ENCODE measurements around the gene HBG1.
A peak's percentile ranks its signal among the peaks of the same experiment; 100 is the strongest.

The HBG1 gene

DNA sequence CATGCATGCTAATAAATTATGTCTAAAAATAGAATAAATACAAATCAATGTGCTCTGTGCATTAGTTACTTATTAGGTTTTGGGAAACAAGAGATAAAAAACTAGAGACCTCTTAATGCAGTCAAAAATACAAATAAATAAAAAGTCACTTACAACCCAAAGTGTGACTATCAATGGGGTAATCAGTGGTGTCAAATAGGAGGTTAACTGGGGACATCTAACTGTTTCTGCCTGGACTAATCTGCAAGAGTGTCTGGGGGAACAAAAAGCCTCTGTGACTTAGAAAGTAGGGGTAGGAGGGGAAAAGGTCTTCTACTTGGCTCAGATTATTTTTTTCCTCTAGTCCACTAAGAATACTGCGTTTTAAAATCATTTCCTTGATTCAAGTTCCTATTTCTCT, 22.0 kb downstream of the HBG1 start:
- Histone ChIP-seq H4K91ac (ENCODE audit: low read depth, low read length) (no peak overlapping the region), H3K27ac (ENCODE audit: low read depth, low read length) (no peak overlapping the region), H3K79me2 (ENCODE audit: control insufficient read depth, insufficient read depth, low read length, poor library complexity) (no peaks in the 10 kb centered on the region), H3K4me3 (ENCODE audit: low read depth, low read length) (no peak overlapping the region), H3K14ac (ENCODE audit: low read length) (no peak overlapping the region), H2BK12ac (ENCODE audit: low read length) (no peak overlapping the region), H3K23ac (ENCODE audit: low read length) (no peak overlapping the region), H4K12ac (ENCODE audit: low read depth, low read length) (no peak overlapping the region), H3K9ac (ENCODE audit: low read length) (no peak overlapping the region), H3K36me3 (ENCODE audit: control insufficient read depth in 1 of 2, insufficient read depth in 2 of 2, low read length in 2 of 2) (no peaks in the 10 kb centered on the region), H3K4ac (ENCODE audit: low read depth, low read length) (no peak overlapping the region), H3K79me1 (ENCODE audit: low read length) (no peaks in the 10 kb centered on the region), H4K8ac (ENCODE audit: low read depth, low read length) (no peak overlapping the region), H3K27me3 (ENCODE audit: insufficient read depth, low read length) (no peaks in the 10 kb centered on the region), H2BK120ac (ENCODE audit: insufficient read depth, low read length, poor library complexity) (no peak overlapping the region), H2BK5ac (ENCODE audit: low read depth, low read length, poor library complexity) (no peak overlapping the region), H3K18ac (ENCODE audit: low read length) (no peak overlapping the region), H2AFZ (ENCODE audit: insufficient read depth, low read length, poor library complexity) (no peak overlapping the region), H3K4me1 (ENCODE audit: control insufficient read depth in 1 of 2, insufficient read depth in 2 of 2, low read length in 2 of 2) (no peaks in the 10 kb centered on the region), H3K4me2 (ENCODE audit: low read length) (no peak overlapping the region), H2AK5ac (ENCODE audit: low read length) (no peak overlapping the region), H3K9me3 (ENCODE audit: insufficient read depth, low read depth, low read length) (no peaks in the 10 kb centered on the region)
- no CpG with 5 or more reads among the region's 1 CpG for WGBS (ENCODE audit: extremely low coverage, insufficient coverage, insufficient read length)
- no peak for DNase-seq

DNA sequence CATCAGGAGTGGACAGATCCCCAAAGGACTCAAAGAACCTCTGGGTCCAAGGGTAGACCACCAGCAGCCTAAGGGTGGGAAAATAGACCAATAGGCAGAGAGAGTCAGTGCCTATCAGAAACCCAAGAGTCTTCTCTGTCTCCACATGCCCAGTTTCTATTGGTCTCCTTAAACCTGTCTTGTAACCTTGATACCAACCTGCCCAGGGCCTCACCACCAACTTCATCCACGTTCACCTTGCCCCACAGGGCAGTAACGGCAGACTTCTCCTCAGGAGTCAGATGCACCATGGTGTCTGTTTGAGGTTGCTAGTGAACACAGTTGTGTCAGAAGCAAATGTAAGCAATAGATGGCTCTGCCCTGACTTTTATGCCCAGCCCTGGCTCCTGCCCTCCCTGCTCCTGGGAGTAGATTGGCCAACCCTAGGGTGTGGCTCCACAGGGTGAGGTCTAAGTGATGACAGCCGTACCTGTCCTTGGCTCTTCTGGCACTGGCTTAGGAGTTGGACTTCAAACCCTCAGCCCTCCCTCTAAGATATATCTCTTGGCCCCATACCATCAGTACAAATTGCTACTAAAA, 22.8 kb downstream of the HBG1 start, which contains the start of gene HBB:
HBB (minus strand) TSS at position 340 of the 579 bp plus-strand sequence; CDS start at position 290, 50 bp downstream.
- Histone ChIP-seq H3K27ac (ENCODE audit: low read depth, low read length) (no peak within 1 kb of the TSS), H2AK5ac (ENCODE audit: low read length) (no peak within 1 kb of the TSS), H3K27me3 (ENCODE audit: insufficient read depth, low read length) (no peaks in the 10 kb centered on the region), H3K4me1 (ENCODE audit: control insufficient read depth in 1 of 2, insufficient read depth in 2 of 2, low read length in 2 of 2) (no peaks in the 10 kb centered on the region), H3K79me2 (ENCODE audit: control insufficient read depth, insufficient read depth, low read length, poor library complexity) (no peaks in the 10 kb centered on the region), H2AFZ (ENCODE audit: insufficient read depth, low read length, poor library complexity) (no peak within 1 kb of the TSS), H3K14ac (ENCODE audit: low read length) (no peak within 1 kb of the TSS), H3K4me3 (ENCODE audit: low read depth, low read length) (peak within 1 kb of the TSS; percentile 44), H4K12ac (ENCODE audit: low read depth, low read length) (no peak within 1 kb of the TSS), H3K23ac (ENCODE audit: low read length) (no peak within 1 kb of the TSS), H3K79me1 (ENCODE audit: low read length) (no peaks in the 10 kb centered on the region), H2BK12ac (ENCODE audit: low read length) (no peak within 1 kb of the TSS), H2BK120ac (ENCODE audit: insufficient read depth, low read length, poor library complexity) (no peak within 1 kb of the TSS), H3K36me3 (ENCODE audit: control insufficient read depth in 1 of 2, insufficient read depth in 2 of 2, low read length in 2 of 2) (no peaks in the 10 kb centered on the region), H4K8ac (ENCODE audit: low read depth, low read length) (no peak within 1 kb of the TSS), H3K18ac (ENCODE audit: low read length) (no peak within 1 kb of the TSS), H3K9ac (ENCODE audit: low read length) (no peak within 1 kb of the TSS), H3K4ac (ENCODE audit: low read depth, low read length) (no peak within 1 kb of the TSS), H4K91ac (ENCODE audit: low read depth, low read length) (no peak within 1 kb of the TSS), H2BK5ac (ENCODE audit: low read depth, low read length, poor library complexity) (no peak within 1 kb of the TSS), H3K9me3 (ENCODE audit: insufficient read depth, low read depth, low read length) (no peaks in the 10 kb centered on the region), H3K4me2 (ENCODE audit: low read length) (no peak within 1 kb of the TSS)
- WGBS (ENCODE audit: extremely low coverage, insufficient coverage, insufficient read length) = no CpG with 5 or more reads among the region's 3 CpGs
- DNase-seq = no peak

DNA sequence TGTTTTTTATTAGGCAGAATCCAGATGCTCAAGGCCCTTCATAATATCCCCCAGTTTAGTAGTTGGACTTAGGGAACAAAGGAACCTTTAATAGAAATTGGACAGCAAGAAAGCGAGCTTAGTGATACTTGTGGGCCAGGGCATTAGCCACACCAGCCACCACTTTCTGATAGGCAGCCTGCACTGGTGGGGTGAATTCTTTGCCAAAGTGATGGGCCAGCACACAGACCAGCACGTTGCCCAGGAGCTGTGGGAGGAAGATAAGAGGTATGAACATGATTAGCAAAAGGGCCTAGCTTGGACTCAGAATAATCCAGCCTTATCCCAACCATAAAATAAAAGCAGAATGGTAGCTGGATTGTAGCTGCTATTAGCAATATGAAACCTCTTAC, 24.2 kb downstream of the HBG1 start:
- H3K18ac ChIP-seq (ENCODE audit: low read length) = no peak overlapping the region
- no peak overlapping the region for H4K12ac ChIP-seq (ENCODE audit: low read depth, low read length)
- no peaks in the 10 kb centered on the region for H3K79me1 ChIP-seq (ENCODE audit: low read length)
- no peak overlapping the region for H2BK12ac ChIP-seq (ENCODE audit: low read length)
- DNase-seq = no peak
- H2AK5ac ChIP-seq (ENCODE audit: low read length) = no peak overlapping the region
- H3K27ac ChIP-seq (ENCODE audit: low read depth, low read length) = no peak overlapping the region
- no peak overlapping the region for H3K4me3 ChIP-seq (ENCODE audit: low read depth, low read length)
- no peak overlapping the region for H2BK120ac ChIP-seq (ENCODE audit: insufficient read depth, low read length, poor library complexity)
- no peak overlapping the region for H3K4ac ChIP-seq (ENCODE audit: low read depth, low read length)
- no peak overlapping the region for H3K9ac ChIP-seq (ENCODE audit: low read length)
- H3K79me2 ChIP-seq (ENCODE audit: control insufficient read depth, insufficient read depth, low read length, poor library complexity) = no peaks in the 10 kb centered on the region
- H4K91ac ChIP-seq (ENCODE audit: low read depth, low read length) = no peak overlapping the region
- H3K4me2 ChIP-seq (ENCODE audit: low read length) = no peak overlapping the region
- peaks cover 2% of the 10 kb centered on the region for H3K9me3 ChIP-seq (ENCODE audit: insufficient read depth, low read depth, low read length)
- H3K36me3 ChIP-seq (ENCODE audit: control insufficient read depth in 1 of 2, insufficient read depth in 2 of 2, low read length in 2 of 2) = no peaks in the 10 kb centered on the region
- H3K23ac ChIP-seq (ENCODE audit: low read length) = no peak overlapping the region
- H4K8ac ChIP-seq (ENCODE audit: low read depth, low read length) = no peak overlapping the region
- no peak overlapping the region for H3K14ac ChIP-seq (ENCODE audit: low read length)
- H2AFZ ChIP-seq (ENCODE audit: insufficient read depth, low read length, poor library complexity) = no peak overlapping the region
- no peaks in the 10 kb centered on the region for H3K27me3 ChIP-seq (ENCODE audit: insufficient read depth, low read length)
- no CpG with 5 or more reads among the region's 2 CpGs for WGBS (ENCODE audit: extremely low coverage, insufficient coverage, insufficient read length)
- H2BK5ac ChIP-seq (ENCODE audit: low read depth, low read length, poor library complexity) = no peak overlapping the region
- H3K4me1 ChIP-seq (ENCODE audit: control insufficient read depth in 1 of 2, insufficient read depth in 2 of 2, low read length in 2 of 2) = no peaks in the 10 kb centered on the region

DNA sequence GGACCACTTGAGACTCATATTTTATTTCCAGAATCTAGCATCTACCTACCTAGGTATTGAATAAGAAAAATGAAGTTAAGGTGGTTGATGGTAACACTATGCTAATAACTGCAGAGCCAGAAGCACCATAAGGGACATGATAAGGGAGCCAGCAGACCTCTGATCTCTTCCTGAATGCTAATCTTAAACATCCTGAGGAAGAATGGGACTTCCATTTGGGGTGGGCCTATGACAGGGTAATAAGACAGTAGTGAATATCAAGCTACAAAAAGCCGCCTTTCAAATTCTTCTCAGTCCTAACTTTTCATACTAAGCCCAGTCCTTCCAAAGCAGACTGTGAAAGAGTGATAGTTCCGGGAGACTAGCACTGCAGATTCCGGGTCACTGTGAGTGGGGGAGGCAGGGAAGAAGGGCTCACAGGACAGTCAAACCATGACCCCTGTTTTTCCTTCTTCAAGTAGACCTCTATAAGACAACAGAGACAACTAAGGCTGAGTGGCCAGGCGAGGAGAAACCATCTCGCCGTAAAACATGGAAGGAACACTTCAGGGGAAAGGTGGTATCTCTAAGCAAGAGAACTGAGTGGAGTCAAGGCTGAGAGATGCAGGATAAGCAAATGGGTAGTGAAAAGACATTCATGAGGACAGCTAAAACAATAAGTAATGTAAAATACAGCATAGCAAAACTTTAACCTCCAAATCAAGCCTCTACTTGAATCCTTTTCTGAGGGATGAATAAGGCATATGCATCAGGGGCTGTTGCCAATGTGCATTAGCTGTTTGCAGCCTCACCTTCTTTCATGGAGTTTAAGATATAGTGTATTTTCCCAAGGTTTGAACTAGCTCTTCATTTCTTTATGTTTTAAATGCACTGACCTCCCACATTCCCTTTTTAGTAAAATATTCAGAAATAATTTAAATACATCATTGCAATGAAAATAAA, 24.8 kb downstream of the HBG1 start:
- DNase-seq = no peak
- Histone ChIP-seq H3K9ac (ENCODE audit: low read length) (no peak overlapping the region), H3K4me2 (ENCODE audit: low read length) (no peak overlapping the region), H3K36me3 (ENCODE audit: control insufficient read depth in 1 of 2, insufficient read depth in 2 of 2, low read length in 2 of 2) (no peaks in the 10 kb centered on the region), H3K4me1 (ENCODE audit: control insufficient read depth in 1 of 2, insufficient read depth in 2 of 2, low read length in 2 of 2) (no peaks in the 10 kb centered on the region), H2AK5ac (ENCODE audit: low read length) (no peak overlapping the region), H3K79me2 (ENCODE audit: control insufficient read depth, insufficient read depth, low read length, poor library complexity) (no peaks in the 10 kb centered on the region), H3K18ac (ENCODE audit: low read length) (no peak overlapping the region), H3K9me3 (ENCODE audit: insufficient read depth, low read depth, low read length) (peaks cover 2% of the 10 kb centered on the region), H2AFZ (ENCODE audit: insufficient read depth, low read length, poor library complexity) (no peak overlapping the region), H4K91ac (ENCODE audit: low read depth, low read length) (no peak overlapping the region), H3K14ac (ENCODE audit: low read length) (no peak overlapping the region), H4K8ac (ENCODE audit: low read depth, low read length) (no peak overlapping the region), H3K27me3 (ENCODE audit: insufficient read depth, low read length) (no peaks in the 10 kb centered on the region), H2BK5ac (ENCODE audit: low read depth, low read length, poor library complexity) (no peak overlapping the region), H3K4me3 (ENCODE audit: low read depth, low read length) (no peak overlapping the region), H4K12ac (ENCODE audit: low read depth, low read length) (no peak overlapping the region), H2BK120ac (ENCODE audit: insufficient read depth, low read length, poor library complexity) (no peak overlapping the region), H3K4ac (ENCODE audit: low read depth, low read length) (no peak overlapping the region), H2BK12ac (ENCODE audit: low read length) (no peak overlapping the region), H3K79me1 (ENCODE audit: low read length) (no peaks in the 10 kb centered on the region), H3K27ac (ENCODE audit: low read depth, low read length) (no peak overlapping the region), H3K23ac (ENCODE audit: low read length) (no peak overlapping the region)
- WGBS (ENCODE audit: extremely low coverage, insufficient coverage, insufficient read length) = no CpG with 5 or more reads among the region's 6 CpGs

Data from trophoblast cell (in vitro differentiated cells and primary cell).